Tibial nerve (tissue), 4 donors: ENCODE measurements around the gene ALAS2. TPM values are rescaled to one million over a fixed set of nuclear protein-coding genes. Genes with fewer than 3 reads are reported as not detected.

Source experiments
- DNase-seq, 2 donors: peaks; one replicate each; pipeline ENCODE4 v3.0.0-alpha.2; 2019; ENCODE audit warnings: low spot score in 2 of 2
- H3K27ac ChIP-seq, 4 donors: fragments of 200-600 bp; sonication (generic) in 3 of 4; one replicate each; pipeline ENCODE4 v1.5.1; 2017 to 2019; ENCODE audit warnings: mild to moderate bottlenecking in 1 of 4
- H3K27me3 ChIP-seq, 2 donors: fragments of 200-600 bp; sonication (generic) in 1 of 2; one replicate each; pipeline versions ENCODE4 v1.5.1 to v1.6.0; 2017 to 2019
- H3K36me3 ChIP-seq, 3 donors: fragments of 200-600 bp; sonication (generic); one replicate each; pipeline ENCODE4 v1.5.1; 2018 to 2019
- H3K4me1 ChIP-seq, 4 donors: fragments of 200-600 bp; sonication (generic) in 3 of 4; one replicate each; pipeline ENCODE4 v1.5.1; 2017 to 2019
- H3K4me3 ChIP-seq, 4 donors: fragments of 200-600 bp; sonication (generic) in 3 of 4; one replicate each; pipeline ENCODE4 v1.5.1; 2017 to 2019; ENCODE audit warnings: mild to moderate bottlenecking in 1 of 4, moderate library complexity in 1 of 4
- H3K9me3 ChIP-seq, 4 donors: fragments of 200-600 bp; sonication (generic) in 3 of 4; one replicate each; pipeline ENCODE4 v1.5.1; 2017 to 2019
- CTCF ChIP-seq, 5 experiments: fragments of 200-600 bp in 3 of 5; fragments of 450-650 bp in 2 of 5; sonication (generic) in 3 of 5; IDR thresholded peaks; one replicate each; pipeline ENCODE4 v1.5.1; 2016 to 2019; ENCODE audit warnings: antibody characterized with exemption in 5 of 5, mild to moderate bottlenecking in 3 of 5, moderate library complexity in 2 of 5
- EP300 ChIP-seq, 2 donors: sonication (generic); formaldehyde crosslinking; IDR thresholded peaks; one replicate each; pipeline ENCODE4 v1.6.1; 2017; ENCODE audit warnings: antibody characterized with exemption in 2 of 2, mild to moderate bottlenecking in 1 of 2
- POLR2A ChIP-seq, 2 donors: fragments of 450-650 bp; IDR thresholded peaks; one replicate each; pipeline ENCODE4 v1.6.1; 2017; ENCODE audit warnings: antibody characterized with exemption in 2 of 2, mild to moderate bottlenecking in 2 of 2, moderate library complexity in 2 of 2
- WGBS, 2 donors: methylation state at CpG; one replicate each; pipeline ENCODE4 v1.1.5; 2018; 5-methylcytosine and 5-hydroxymethylcytosine counted together
- total RNA-seq, 4 donors: library from RNA; depleted of rRNA; stranded (reverse); fragments of >200 nt; gene quantifications; one replicate each; pipeline ENCODE4 v1.1.0, GENCODE V29; 2016

ALAS2 gene
- total RNA-seq, 4 donors from 2014 or later: 0.30 to 1.0 TPM; not detected in 2

GRCh38 chrX:55004231-55004630 lies 26.5 kb downstream of the ALAS2 start:
- WGBS, 2 donors: 63 to 100% methylated on average over 1 of the region's 1 CpG
- Histone ChIP-seq H3K27ac (no peak overlapping the region), H3K4me3 (no peak overlapping the region), H3K27me3 (no peaks in the 10 kb centered on the region), H3K4me1 (peaks cover 0 to 12% (median 3%) of the 10 kb centered on the region in 4 donors), H3K36me3 (peaks cover 0 to 51% (median 0%) of the 10 kb centered on the region in 3 donors), H3K9me3 (no peaks in the 10 kb centered on the region)
- no peak for DNase-seq
- no peak for TF ChIP-seq CTCF (IDR thresholded peaks at IDR 0.05)
- TF ChIP-seq EP300 (IDR thresholded peaks at IDR 0.05): no peak

GRCh38 chrX:54999717-55000598 lies 30.8 kb downstream of the ALAS2 start, which contains the start of gene APEX2:
Gene APEX2 (plus strand): TSS chrX:55000363. CDS start chrX:55000423, 60 bp downstream.
- Histone ChIP-seq H3K36me3 (peaks cover 0 to 25% (median 0%) of the 10 kb centered on the region in 3 donors), H3K27ac (peak within 1 kb of the TSS; percentile 69 to 93 (median 83)), H3K27me3 (no peaks in the 10 kb centered on the region), H3K4me3 (peak within 1 kb of the TSS; percentile 36 to 67 (median 48)), H3K4me1 (peaks cover 0 to 12% (median 3%) of the 10 kb centered on the region in 4 donors), H3K9me3 (no peaks in the 10 kb centered on the region)
- peak; percentile 76 to 84 for DNase-seq
- TF ChIP-seq CTCF (IDR thresholded peaks at IDR 0.05) (no peak), EP300 (IDR thresholded peaks at IDR 0.05) (peak; percentile 84 to 87), POLR2A (IDR thresholded peaks at IDR 0.05) (peak; percentile 51 to 69)
- WGBS, 2 donors: 1 to 47% methylated on average over 23 to 55 of the region's 55 CpGs

- H3K27ac ChIP-seq: no peak overlapping the region
- H3K9me3 ChIP-seq: no peaks in the 10 kb centered on the region
- no peak for DNase-seq
- H3K27me3 ChIP-seq: peaks cover 0 to 4% of the 10 kb centered on the region in 2 donors
- no peak overlapping the region for H3K4me3 ChIP-seq
- no peaks in the 10 kb centered on the region for H3K36me3 ChIP-seq
- no peak for TF ChIP-seq POLR2A (IDR thresholded peaks at IDR 0.05)
- TF ChIP-seq CTCF (IDR thresholded peaks at IDR 0.05): no peak
- no peak for TF ChIP-seq EP300 (IDR thresholded peaks at IDR 0.05)
- no peaks in the 10 kb centered on the region for H3K4me1 ChIP-seq
These were observed 35.2 kb downstream of the ALAS2 start for GRCh38 chrX:54995621-54996020.

- Histone ChIP-seq H3K9me3 (no peaks in the 10 kb centered on the region), H3K27me3 (peaks cover 0 to 4% of the 10 kb centered on the region in 2 donors), H3K4me3 (no peak overlapping the region), H3K27ac (no peak overlapping the region), H3K36me3 (no peaks in the 10 kb centered on the region), H3K4me1 (no peaks in the 10 kb centered on the region)
- WGBS, 2 donors: 73 to 92% methylated on average over 5 to 6 of the region's 6 CpGs
- TF ChIP-seq CTCF (IDR thresholded peaks at IDR 0.05) (no peak), EP300 (IDR thresholded peaks at IDR 0.05) (no peak), POLR2A (IDR thresholded peaks at IDR 0.05) (no peak)
- DNase-seq: no peak
These were observed 36.0 kb downstream of the ALAS2 start for GRCh38 chrX:54994668-54995351.

- H3K27me3 ChIP-seq: peaks cover 0 to 4% of the 10 kb centered on the region in 2 donors
- H3K4me3 ChIP-seq: no peak within 1 kb of the TSS
- WGBS, 2 donors: 60 to 88% methylated on average over 2 of the region's 2 CpGs
- TF ChIP-seq CTCF (IDR thresholded peaks at IDR 0.05) (no peak), EP300 (IDR thresholded peaks at IDR 0.05) (no peak), POLR2A (IDR thresholded peaks at IDR 0.05) (no peak)
- H3K9me3 ChIP-seq: no peaks in the 10 kb centered on the region
- no peaks in the 10 kb centered on the region for H3K4me1 ChIP-seq
- DNase-seq: no peak
- H3K27ac ChIP-seq: no peak within 1 kb of the TSS
- no peaks in the 10 kb centered on the region for H3K36me3 ChIP-seq
These were observed 36.7 kb downstream of the ALAS2 start, which contains the start of gene PFKFB1 for GRCh38 chrX:54994099-54994498. Gene PFKFB1 (minus strand): TSS chrX:54994188. CDS start chrX:54994007, 181 bp downstream.
